HG03280 (cell line): Measurements from ENCODE around the gene AHCYL1.
"Not testable (repeated sequence)": the region's sequence is repeated elsewhere in the genome, so short reads cannot be mapped to it uniquely, and the experiment has no call there.

Experiments used
- ATAC-seq: cut with Tn5 transposase; IDR thresholded peaks from one replicate; pipeline ENCODE4 v1.9.1; 2021; ENCODE audit warnings: mild to moderate bottlenecking, moderate library complexity; ENCODE audit not compliant: unreplicated experiment

AHCYL1 gene

GRCh38 chr1:109984456-109985246 lies at the start of gene AHCYL1:
AHCYL1 (plus strand) TSS chr1:109984765; CDS start chr1:109985053, 288 bp downstream.
- ATAC-seq = peak; percentile 96

GRCh38 chr1:109935451-109935900 lies 49.1 kb upstream of the AHCYL1 start:
- no peak for ATAC-seq

GRCh38 chr1:109937738-109938137 lies 46.8 kb upstream of the AHCYL1 start:
- ATAC-seq = no peak

- no peak for ATAC-seq
Observed at GRCh38 chr1:109938556-109938955, 46.0 kb upstream of the AHCYL1 start.

- ATAC-seq = no peak
Observed at GRCh38 chr1:109942434-109942833, 42.1 kb upstream of the AHCYL1 start.

GRCh38 chr1:109944541-109944940 lies 40.0 kb upstream of the AHCYL1 start:
- ATAC-seq = no peak

- ATAC-seq = no peak
Observed at GRCh38 chr1:109946511-109946910, 38.1 kb upstream of the AHCYL1 start.

- ATAC-seq = no peak
Observed at GRCh38 chr1:109947582-109948284, 36.8 kb upstream of the AHCYL1 start.

- no peak for ATAC-seq
Observed at GRCh38 chr1:109948285-109948630, 36.3 kb upstream of the AHCYL1 start.

- ATAC-seq = no peak
Observed at GRCh38 chr1:109950038-109950437, 34.5 kb upstream of the AHCYL1 start.

- ATAC-seq = no peak
Observed at GRCh38 chr1:109950509-109950908, 34.1 kb upstream of the AHCYL1 start.

- ATAC-seq = not testable (repeated sequence)
Observed at GRCh38 chr1:109951501-109951900, 33.1 kb upstream of the AHCYL1 start.

- no peak for ATAC-seq
Observed at GRCh38 chr1:109954041-109954512, 30.5 kb upstream of the AHCYL1 start.

GRCh38 chr1:109959632-109959973 lies 25.0 kb upstream of the AHCYL1 start:
- no peak for ATAC-seq

- no peak for ATAC-seq
Observed at GRCh38 chr1:109959974-109960744, 24.4 kb upstream of the AHCYL1 start.

- ATAC-seq = no peak
Observed at GRCh38 chr1:109960745-109961094, 23.8 kb upstream of the AHCYL1 start.

GRCh38 chr1:109963864-109964263 lies 20.7 kb upstream of the AHCYL1 start:
- ATAC-seq = no peak

GRCh38 chr1:109969146-109969829 lies 15.3 kb upstream of the AHCYL1 start:
- ATAC-seq = no peak

- ATAC-seq = no peak
Observed at GRCh38 chr1:109969907-109970306, 14.7 kb upstream of the AHCYL1 start.

- no peak for ATAC-seq
Observed at GRCh38 chr1:109971559-109971958, 13.0 kb upstream of the AHCYL1 start.

GRCh38 chr1:109974191-109974590 lies 10.4 kb upstream of the AHCYL1 start:
- no peak for ATAC-seq
